PC-3 (cell line): ENCODE results near the gene DNASE1L2.

ENCODE experiments used
- CTCF ChIP-seq: fragments of 300-600 bp; sonication (generic); conservative IDR thresholded peaks from 2 replicates; pipeline ENCODE4 v1.5.1; 2017; ENCODE audit warnings: antibody characterized with exemption, low read depth, mild to moderate bottlenecking, low read length
- EZH2 ChIP-seq: fragments of 300-600 bp; sonication (generic); IDR thresholded peaks from one replicate; pipeline ENCODE4 v1.6.1; 2017; ENCODE audit warnings: antibody characterized with exemption, mild to moderate bottlenecking, low read length; ENCODE audit not compliant: unreplicated experiment
- EZH2phosphoT487 ChIP-seq: fragments of 300-600 bp; sonication (generic); IDR thresholded peaks from 2 replicates; pipeline ENCODE4 v1.6.1; 2018; ENCODE audit warnings: mild to moderate bottlenecking, antibody characterized with exemption, low read length, borderline replicate concordance

- no peak for TF ChIP-seq CTCF
- no peak for TF ChIP-seq EZH2phosphoT487
- no peak for TF ChIP-seq EZH2
Observed at GRCh38 chr16:2208308-2208707, 27.9 kb upstream of the DNASE1L2 start.
